NCI-H146 treated with DMSO at 0.1 percent for 48 hours (cell line): Measurements from ENCODE around the gene LMTK2.

ENCODE experiments used
- DNase-seq: peaks from one replicate; lab custom pipeline; 2025; ENCODE audit not compliant: unreplicated experiment; lab: John Stamatoyannopoulos, UW

Gene LMTK2

GRCh38 chr7:98106647-98107312, at the start of gene LMTK2:
LMTK2 (plus strand) TSS chr7:98106862; CDS start chr7:98107178, 316 bp downstream.
- peak; percentile 81 for DNase-seq

- DNase-seq: no peak
Measured at GRCh38 chr7:98057157-98057556, 49.5 kb upstream of the LMTK2 start.

- no peak for DNase-seq
Measured at GRCh38 chr7:98058186-98058585, 48.5 kb upstream of the LMTK2 start.

GRCh38 chr7:98064233-98064632, 42.4 kb upstream of the LMTK2 start:
- DNase-seq: no peak

- DNase-seq: no peak
Measured at GRCh38 chr7:98066208-98066607, 40.5 kb upstream of the LMTK2 start.

GRCh38 chr7:98066934-98067507, 39.6 kb upstream of the LMTK2 start:
- no peak for DNase-seq

GRCh38 chr7:98073047-98073446, 33.6 kb upstream of the LMTK2 start:
- DNase-seq: no peak

GRCh38 chr7:98075801-98076200, 30.9 kb upstream of the LMTK2 start:
- no peak for DNase-seq

GRCh38 chr7:98077762-98078161, 28.9 kb upstream of the LMTK2 start:
- no peak for DNase-seq

GRCh38 chr7:98078197-98078870, 28.3 kb upstream of the LMTK2 start:
- no peak for DNase-seq

GRCh38 chr7:98079891-98080648, 26.6 kb upstream of the LMTK2 start:
- peak; percentile 34 for DNase-seq

- no peak for DNase-seq
Measured at GRCh38 chr7:98081319-98081718, 25.3 kb upstream of the LMTK2 start.

GRCh38 chr7:98084631-98085030, 22.0 kb upstream of the LMTK2 start:
- no peak for DNase-seq

GRCh38 chr7:98085674-98086073, 21.0 kb upstream of the LMTK2 start:
- no peak for DNase-seq

GRCh38 chr7:98086281-98086718, 20.4 kb upstream of the LMTK2 start:
- DNase-seq: no peak

- DNase-seq: no peak
Measured at GRCh38 chr7:98088109-98088508, 18.6 kb upstream of the LMTK2 start.

- no peak for DNase-seq
Measured at GRCh38 chr7:98090116-98090515, 16.5 kb upstream of the LMTK2 start.

- DNase-seq: no peak
Measured at GRCh38 chr7:98091061-98091460, 15.6 kb upstream of the LMTK2 start.

- no peak for DNase-seq
Measured at GRCh38 chr7:98091523-98091922, 15.1 kb upstream of the LMTK2 start.

- DNase-seq: no peak
Measured at GRCh38 chr7:98097042-98097645, 9.5 kb upstream of the LMTK2 start.

- DNase-seq: no peak
Measured at GRCh38 chr7:98100088-98100487, 6.6 kb upstream of the LMTK2 start.
